Esophagus squamous epithelium (tissue), 4 donors: ENCODE measurements around the gene ARHGAP27.

ENCODE experiments used
- POLR2A ChIP-seq, 4 donors: fragments of 450-650 bp; IDR thresholded peaks; one replicate each; pipeline ENCODE4 v1.6.1; 2017; ENCODE audit warnings: antibody characterized with exemption in 4 of 4, mild to moderate bottlenecking in 4 of 4, moderate library complexity in 3 of 4
- TF ChIP-seq, protein P1 (sequence below), 6 experiments: fragments of 450-650 bp in 4 of 6; fragments of 200-600 bp in 2 of 6; sonication (generic) in 2 of 6; IDR thresholded peaks; one replicate each; pipeline ENCODE4 v1.5.1; 2016 to 2019; ENCODE audit warnings: antibody characterized with exemption in 6 of 6, mild to moderate bottlenecking in 4 of 6, moderate library complexity in 4 of 6

DNA sequence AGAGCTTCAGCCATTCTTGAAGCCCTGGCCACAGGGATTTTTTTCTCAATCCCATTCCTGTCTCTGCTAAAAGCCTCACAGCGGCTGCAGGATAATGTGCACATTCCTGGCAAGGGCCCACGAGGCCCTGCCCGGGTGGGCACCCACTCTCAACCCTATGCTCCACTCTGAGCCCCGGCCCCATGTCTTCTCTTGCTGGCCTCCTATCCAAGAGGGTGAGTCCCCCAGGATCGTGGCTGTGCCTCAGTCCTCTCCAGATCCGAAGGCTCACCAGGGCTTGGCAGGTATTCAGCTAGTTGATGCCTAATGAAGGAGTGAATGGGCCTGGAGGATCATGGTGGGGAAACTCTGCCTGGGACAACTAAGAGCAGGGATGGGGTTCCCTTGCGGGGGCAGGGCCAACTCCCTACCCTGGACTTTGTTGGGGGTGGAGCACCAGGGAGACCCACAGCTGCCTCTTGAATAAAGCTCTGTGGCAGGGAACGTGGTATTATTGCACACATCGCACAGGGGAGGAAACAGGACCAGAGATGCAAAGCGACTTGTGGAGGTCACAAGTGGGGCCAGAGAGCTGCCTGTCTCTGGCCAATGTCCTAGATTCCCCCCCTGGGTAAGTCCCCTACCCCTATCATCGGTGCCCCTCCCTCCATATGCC, 5.4 kb downstream of the ARHGAP27 start:
- TF ChIP-seq, protein P1, sequence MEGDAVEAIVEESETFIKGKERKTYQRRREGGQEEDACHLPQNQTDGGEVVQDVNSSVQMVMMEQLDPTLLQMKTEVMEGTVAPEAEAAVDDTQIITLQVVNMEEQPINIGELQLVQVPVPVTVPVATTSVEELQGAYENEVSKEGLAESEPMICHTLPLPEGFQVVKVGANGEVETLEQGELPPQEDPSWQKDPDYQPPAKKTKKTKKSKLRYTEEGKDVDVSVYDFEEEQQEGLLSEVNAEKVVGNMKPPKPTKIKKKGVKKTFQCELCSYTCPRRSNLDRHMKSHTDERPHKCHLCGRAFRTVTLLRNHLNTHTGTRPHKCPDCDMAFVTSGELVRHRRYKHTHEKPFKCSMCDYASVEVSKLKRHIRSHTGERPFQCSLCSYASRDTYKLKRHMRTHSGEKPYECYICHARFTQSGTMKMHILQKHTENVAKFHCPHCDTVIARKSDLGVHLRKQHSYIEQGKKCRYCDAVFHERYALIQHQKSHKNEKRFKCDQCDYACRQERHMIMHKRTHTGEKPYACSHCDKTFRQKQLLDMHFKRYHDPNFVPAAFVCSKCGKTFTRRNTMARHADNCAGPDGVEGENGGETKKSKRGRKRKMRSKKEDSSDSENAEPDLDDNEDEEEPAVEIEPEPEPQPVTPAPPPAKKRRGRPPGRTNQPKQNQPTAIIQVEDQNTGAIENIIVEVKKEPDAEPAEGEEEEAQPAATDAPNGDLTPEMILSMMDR (IDR thresholded peaks at IDR 0.05), result no peak
- no peak for TF ChIP-seq POLR2A (IDR thresholded peaks at IDR 0.05)
